Stimulated activated naive CD8-positive, alpha-beta T cell treated with anti-CD3 and anti-CD28 coated beads, Interleukin-15, Interleukin-2, amounts not matched to agents 100 ng/mL and 50 ng/mL, for 24 hours (primary cell): Measurements from ENCODE around the gene PADI4.
A peak's percentile ranks its signal among the peaks of the same experiment; 100 is the strongest.
"Not testable (repeated sequence)": the region's sequence is repeated elsewhere in the genome, so short reads cannot be mapped to it uniquely, and the experiment has no call there.

Experiments
- H3K27ac Mint-ChIP-seq: one replicate; pipeline ENCODE4 v1.8.0; 2021; ENCODE audit warnings: mild to moderate bottlenecking, mixed read lengths
- H3K27me3 Mint-ChIP-seq: one replicate; pipeline ENCODE4 v1.8.0; 2021; ENCODE audit warnings: mixed read lengths
- H3K36me3 Mint-ChIP-seq: one replicate; pipeline ENCODE4 v1.8.0; 2021; ENCODE audit warnings: low read depth, mixed read lengths
- H3K4me1 Mint-ChIP-seq: one replicate; pipeline ENCODE4 v1.8.0; 2021; ENCODE audit warnings: low read depth, mixed read lengths
- H3K4me3 Mint-ChIP-seq: one replicate; pipeline ENCODE4 v1.8.0; 2021; ENCODE audit warnings: mild to moderate bottlenecking, mixed read lengths
- H3K9me3 Mint-ChIP-seq: one replicate; pipeline ENCODE4 v1.8.0; 2021; ENCODE audit warnings: mixed read lengths

PADI4 gene

GRCh38 chr1:17345506-17345905 lies 37.5 kb downstream of the PADI4 start:
- not testable (repeated sequence) for H3K4me3 Mint-ChIP-seq, H3K27me3 Mint-ChIP-seq, H3K9me3 Mint-ChIP-seq, H3K4me1 Mint-ChIP-seq, H3K36me3 Mint-ChIP-seq, H3K27ac Mint-ChIP-seq

- Mint-ChIP-seq H3K4me3 (no peak overlapping the region), H3K9me3 (no peaks in the 10 kb centered on the region), H3K4me1 (peaks cover 5% of the 10 kb centered on the region), H3K36me3 (no peaks in the 10 kb centered on the region), H3K27ac (no peak overlapping the region), H3K27me3 (no peaks in the 10 kb centered on the region)
Measured at GRCh38 chr1:17346046-17346789, 38.2 kb downstream of the PADI4 start.

- Mint-ChIP-seq H3K4me3 (no peak overlapping the region), H3K27me3 (no peaks in the 10 kb centered on the region), H3K36me3 (no peaks in the 10 kb centered on the region), H3K9me3 (no peaks in the 10 kb centered on the region), H3K27ac (no peak overlapping the region), H3K4me1 (peaks cover 5% of the 10 kb centered on the region)
Measured at GRCh38 chr1:17347769-17348592, 40.0 kb downstream of the PADI4 start.

GRCh38 chr1:17348593-17349234 lies 40.7 kb downstream of the PADI4 start:
- Mint-ChIP-seq H3K27me3 (no peaks in the 10 kb centered on the region), H3K36me3 (no peaks in the 10 kb centered on the region)

GRCh38 chr1:17350083-17350482 lies 42.1 kb downstream of the PADI4 start:
- H3K4me3 Mint-ChIP-seq, result no peak overlapping the region
- H3K4me1 Mint-ChIP-seq, result peaks cover 5% of the 10 kb centered on the region
- H3K36me3 Mint-ChIP-seq, result no peaks in the 10 kb centered on the region
- H3K27me3 Mint-ChIP-seq, result no peaks in the 10 kb centered on the region
- no peak overlapping the region for H3K27ac Mint-ChIP-seq
- H3K9me3 Mint-ChIP-seq, result no peaks in the 10 kb centered on the region

More at GRCh38 chr1:17348593-17349234, 40.7 kb downstream of the PADI4 start:
- Mint-ChIP-seq H3K9me3 (no peaks in the 10 kb centered on the region), H3K4me1 (peaks cover 5% of the 10 kb centered on the region), H3K4me3 (no peak overlapping the region), H3K27ac (no peak overlapping the region)

GRCh38 chr1:17350928-17351446 lies 43.0 kb downstream of the PADI4 start:
- Mint-ChIP-seq H3K4me1 (peaks cover 9% of the 10 kb centered on the region), H3K4me3 (no peak overlapping the region), H3K36me3 (no peaks in the 10 kb centered on the region), H3K27ac (no peak overlapping the region), H3K9me3 (no peaks in the 10 kb centered on the region), H3K27me3 (no peaks in the 10 kb centered on the region)

GRCh38 chr1:17351598-17352324 lies 43.8 kb downstream of the PADI4 start:
- H3K27me3 Mint-ChIP-seq, result no peaks in the 10 kb centered on the region
- H3K4me3 Mint-ChIP-seq, result no peak overlapping the region
- H3K27ac Mint-ChIP-seq, result no peak overlapping the region
- H3K36me3 Mint-ChIP-seq, result no peaks in the 10 kb centered on the region
- peaks cover 17% of the 10 kb centered on the region for H3K4me1 Mint-ChIP-seq
- no peaks in the 10 kb centered on the region for H3K9me3 Mint-ChIP-seq

- Mint-ChIP-seq H3K27ac (no peak overlapping the region), H3K27me3 (no peaks in the 10 kb centered on the region)
Measured at GRCh38 chr1:17352419-17352909, 44.5 kb downstream of the PADI4 start.

GRCh38 chr1:17355898-17356297 lies 47.9 kb downstream of the PADI4 start:
- H3K27ac Mint-ChIP-seq, result peak overlapping the region; percentile 82

More at GRCh38 chr1:17352419-17352909, 44.5 kb downstream of the PADI4 start:
- Mint-ChIP-seq H3K4me1 (peaks cover 19% of the 10 kb centered on the region), H3K36me3 (no peaks in the 10 kb centered on the region), H3K4me3 (no peak overlapping the region), H3K9me3 (no peaks in the 10 kb centered on the region)

GRCh38 chr1:17356387-17357026 lies 48.5 kb downstream of the PADI4 start:
- no peaks in the 10 kb centered on the region for H3K9me3 Mint-ChIP-seq
- H3K36me3 Mint-ChIP-seq, result no peaks in the 10 kb centered on the region
- peak overlapping the region; percentile 76 for H3K4me3 Mint-ChIP-seq
- H3K27ac Mint-ChIP-seq, result peak overlapping the region; percentile 82
- no peaks in the 10 kb centered on the region for H3K27me3 Mint-ChIP-seq
- peaks cover 14% of the 10 kb centered on the region for H3K4me1 Mint-ChIP-seq

More at GRCh38 chr1:17355898-17356297, 47.9 kb downstream of the PADI4 start:
- H3K9me3 Mint-ChIP-seq, result no peaks in the 10 kb centered on the region
- H3K4me1 Mint-ChIP-seq, result peaks cover 14% of the 10 kb centered on the region
- peak overlapping the region; percentile 76 for H3K4me3 Mint-ChIP-seq
- no peaks in the 10 kb centered on the region for H3K27me3 Mint-ChIP-seq
- H3K36me3 Mint-ChIP-seq, result no peaks in the 10 kb centered on the region

- no peak overlapping the region for H3K4me3 Mint-ChIP-seq
- H3K9me3 Mint-ChIP-seq, result no peaks in the 10 kb centered on the region
- no peaks in the 10 kb centered on the region for H3K27me3 Mint-ChIP-seq
- H3K27ac Mint-ChIP-seq, result no peak overlapping the region
- H3K36me3 Mint-ChIP-seq, result no peaks in the 10 kb centered on the region
- peaks cover 14% of the 10 kb centered on the region for H3K4me1 Mint-ChIP-seq
Measured at GRCh38 chr1:17358557-17358956, 50.6 kb downstream of the PADI4 start.

GRCh38 chr1:17359031-17359430 lies 51.0 kb downstream of the PADI4 start:
- no peaks in the 10 kb centered on the region for H3K36me3 Mint-ChIP-seq
- no peaks in the 10 kb centered on the region for H3K27me3 Mint-ChIP-seq
- H3K9me3 Mint-ChIP-seq, result no peaks in the 10 kb centered on the region
- H3K4me3 Mint-ChIP-seq, result no peak overlapping the region
- H3K27ac Mint-ChIP-seq, result no peak overlapping the region
- H3K4me1 Mint-ChIP-seq, result peaks cover 14% of the 10 kb centered on the region

GRCh38 chr1:17359808-17360207 lies 51.8 kb downstream of the PADI4 start:
- Mint-ChIP-seq H3K36me3 (no peaks in the 10 kb centered on the region), H3K4me3 (no peak overlapping the region), H3K27ac (no peak overlapping the region)

More at GRCh38 chr1:17359808-17360207, 51.8 kb downstream of the PADI4 start:
- no peaks in the 10 kb centered on the region for H3K9me3 Mint-ChIP-seq
- no peaks in the 10 kb centered on the region for H3K27me3 Mint-ChIP-seq
- peaks cover 14% of the 10 kb centered on the region for H3K4me1 Mint-ChIP-seq
